CD4-positive, alpha-beta T cell treated with Interleukin-1 beta for 1 hour (primary cell): ENCODE measurements around the gene ZBTB17.
A peak's percentile ranks its signal among the peaks of the same experiment; 100 is the strongest.
"Not testable (repeated sequence)": the region's sequence is repeated elsewhere in the genome, so short reads cannot be mapped to it uniquely, and the experiment has no call there.

Experiments
- DNase-seq, 2 donors: peaks; one replicate each; pipeline ENCODE4 v3.0.0-alpha.2; 2020 to 2022

ZBTB17 gene

GRCh38 chr1:15988856-15989736 is 13.2 kb upstream of the ZBTB17 start:
- DNase-seq, result no peak

GRCh38 chr1:15985611-15986297 is 9.9 kb upstream of the ZBTB17 start:
- DNase-seq, result no peak

- no peak for DNase-seq
Observed at GRCh38 chr1:15983275-15983674, 7.4 kb upstream of the ZBTB17 start.

- no peak for DNase-seq
Observed at GRCh38 chr1:15981679-15982078, 5.8 kb upstream of the ZBTB17 start.

- DNase-seq, result not testable (repeated sequence)
Observed at GRCh38 chr1:15977947-15978346, 2.0 kb upstream of the ZBTB17 start.

GRCh38 chr1:15975358-15975804 is 520 bp downstream of the ZBTB17 start:
- peak; percentile 73 to 78 for DNase-seq

GRCh38 chr1:15974855-15975254 is 1.0 kb downstream of the ZBTB17 start:
- no peak for DNase-seq

- no peak for DNase-seq
Observed at GRCh38 chr1:15973772-15974171, 2.1 kb downstream of the ZBTB17 start.

- DNase-seq, result no peak
Observed at GRCh38 chr1:15972409-15972808, 3.5 kb downstream of the ZBTB17 start.

GRCh38 chr1:15970911-15971310 is 5.0 kb downstream of the ZBTB17 start:
- no peak for DNase-seq

- DNase-seq, result no peak
Observed at GRCh38 chr1:15969321-15969880, 6.5 kb downstream of the ZBTB17 start.

- no peak for DNase-seq
Observed at GRCh38 chr1:15968172-15968571, 7.7 kb downstream of the ZBTB17 start.

GRCh38 chr1:15966956-15967344 is 9.0 kb downstream of the ZBTB17 start:
- DNase-seq, result no peak

- peak; percentile 54 to 74 for DNase-seq
Observed at GRCh38 chr1:15966081-15966955, 9.6 kb downstream of the ZBTB17 start.

- no peak for DNase-seq
Observed at GRCh38 chr1:15965228-15965767, 10.6 kb downstream of the ZBTB17 start.

GRCh38 chr1:15963968-15964648 is 11.8 kb downstream of the ZBTB17 start:
- no peak for DNase-seq

- DNase-seq, result no peak
Observed at GRCh38 chr1:15963363-15963967, 12.4 kb downstream of the ZBTB17 start.

- no peak for DNase-seq
Observed at GRCh38 chr1:15962671-15963362, 13.1 kb downstream of the ZBTB17 start.

GRCh38 chr1:15962176-15962575 is 13.7 kb downstream of the ZBTB17 start:
- no peak for DNase-seq

- no peak for DNase-seq
Observed at GRCh38 chr1:15961492-15961891, 14.4 kb downstream of the ZBTB17 start.

GRCh38 chr1:15960808-15961207 is 15.1 kb downstream of the ZBTB17 start:
- DNase-seq, result no peak
